Measurements from ENCODE around the gene TRIM27. TPM values are rescaled to one million over a fixed set of nuclear protein-coding genes. Genes with fewer than 3 reads are reported as not detected.
A peak's percentile ranks its signal among the peaks of the same experiment; 100 is the strongest.

Gene TRIM27
- total RNA-seq, 2 donors from 2014 or later: 56.3 to 69.2 TPM

DNA sequence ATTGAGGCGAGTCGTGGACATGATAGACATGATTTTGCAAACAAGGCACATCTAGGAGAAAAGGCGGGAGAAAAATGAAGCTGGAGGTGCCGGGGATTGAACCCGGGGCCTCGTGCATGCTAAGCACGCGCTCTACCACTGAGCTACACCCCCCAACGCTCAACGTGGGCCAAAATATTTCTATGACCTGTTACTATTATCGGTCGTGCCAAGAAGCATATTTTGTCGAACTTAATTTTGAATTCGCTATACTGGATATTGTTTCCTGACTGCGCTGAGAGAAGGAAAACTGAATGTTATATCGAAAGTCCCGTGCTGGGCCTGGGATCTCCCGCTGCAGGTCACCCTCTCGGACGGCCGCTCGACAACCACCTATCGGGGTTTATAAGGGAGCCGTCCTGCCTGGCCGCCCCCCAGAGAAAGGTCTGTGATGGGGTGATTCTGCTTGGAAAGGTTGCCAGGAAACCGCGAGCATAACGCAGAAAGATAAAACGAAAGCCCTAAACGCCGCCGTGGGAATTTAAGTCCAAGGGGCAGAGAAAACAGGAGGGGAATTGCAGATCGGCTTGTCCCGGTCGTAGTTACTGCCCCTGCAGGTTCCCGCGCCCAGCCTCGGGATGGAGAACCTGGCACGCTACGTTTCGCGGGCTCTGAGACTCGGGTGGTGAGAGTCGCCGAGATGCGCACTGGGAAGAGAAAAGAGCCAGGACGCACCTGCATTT is 60.0 kb downstream of the TRIM27 start:
- peak overlapping the region in 1 of 2 donors; percentile 78 for H3K4me3 ChIP-seq
- intact Hi-C loops (cut with DNase I): no loop called here
- H3K9me3 ChIP-seq: no peaks in the 10 kb centered on the region
- WGBS, 2 donors: 0 to 1% methylated on average over 47 of the region's 47 CpGs
- peak overlapping the region; percentile 22 to 71 (median 55) for H3K27ac ChIP-seq
- DNase-seq: peak; percentile 76 to 85 (median 84)
- H3K27me3 ChIP-seq: no peaks in the 10 kb centered on the region
- ATAC-seq: peak; percentile 79
- TF ChIP-seq POLR2A (IDR thresholded peaks at IDR 0.05): no peak
- TF ChIP-seq, protein P1, sequence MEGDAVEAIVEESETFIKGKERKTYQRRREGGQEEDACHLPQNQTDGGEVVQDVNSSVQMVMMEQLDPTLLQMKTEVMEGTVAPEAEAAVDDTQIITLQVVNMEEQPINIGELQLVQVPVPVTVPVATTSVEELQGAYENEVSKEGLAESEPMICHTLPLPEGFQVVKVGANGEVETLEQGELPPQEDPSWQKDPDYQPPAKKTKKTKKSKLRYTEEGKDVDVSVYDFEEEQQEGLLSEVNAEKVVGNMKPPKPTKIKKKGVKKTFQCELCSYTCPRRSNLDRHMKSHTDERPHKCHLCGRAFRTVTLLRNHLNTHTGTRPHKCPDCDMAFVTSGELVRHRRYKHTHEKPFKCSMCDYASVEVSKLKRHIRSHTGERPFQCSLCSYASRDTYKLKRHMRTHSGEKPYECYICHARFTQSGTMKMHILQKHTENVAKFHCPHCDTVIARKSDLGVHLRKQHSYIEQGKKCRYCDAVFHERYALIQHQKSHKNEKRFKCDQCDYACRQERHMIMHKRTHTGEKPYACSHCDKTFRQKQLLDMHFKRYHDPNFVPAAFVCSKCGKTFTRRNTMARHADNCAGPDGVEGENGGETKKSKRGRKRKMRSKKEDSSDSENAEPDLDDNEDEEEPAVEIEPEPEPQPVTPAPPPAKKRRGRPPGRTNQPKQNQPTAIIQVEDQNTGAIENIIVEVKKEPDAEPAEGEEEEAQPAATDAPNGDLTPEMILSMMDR (IDR thresholded peaks at IDR 0.05): peak in 1 of 7 experiments; percentile 14
- peaks cover 14% of the 10 kb centered on the region for H3K4me1 ChIP-seq
- H3K36me3 ChIP-seq (replicated peaks in 1 of 2; ENCODE audit: insufficient read depth in 1 of 2, low read depth in 2 of 2): no peaks in the 10 kb centered on the region

DNA sequence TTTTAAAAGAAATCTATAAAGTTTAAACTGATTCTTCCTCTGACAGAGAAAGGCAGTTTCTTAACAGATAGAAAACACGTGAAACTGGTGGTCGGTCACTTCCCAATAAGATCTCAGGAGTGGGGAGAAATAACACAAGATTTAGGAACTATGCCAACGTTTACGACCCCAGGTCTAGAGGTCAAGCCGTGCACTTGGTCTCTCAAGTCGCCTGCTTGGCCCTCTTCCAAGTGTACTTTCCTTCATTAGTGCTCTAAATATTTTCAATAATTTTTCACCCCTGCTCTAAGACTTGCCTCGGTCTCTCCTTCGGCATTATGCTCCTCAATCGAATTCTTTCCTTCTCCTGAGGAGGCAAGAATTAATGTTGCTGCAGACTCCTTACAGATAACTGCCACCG is 61.7 kb downstream of the TRIM27 start:
- no peak for ATAC-seq
- WGBS, 2 donors: 72 to 74% methylated on average over 10 of the region's 10 CpGs
- no peaks in the 10 kb centered on the region for H3K27me3 ChIP-seq

DNA sequence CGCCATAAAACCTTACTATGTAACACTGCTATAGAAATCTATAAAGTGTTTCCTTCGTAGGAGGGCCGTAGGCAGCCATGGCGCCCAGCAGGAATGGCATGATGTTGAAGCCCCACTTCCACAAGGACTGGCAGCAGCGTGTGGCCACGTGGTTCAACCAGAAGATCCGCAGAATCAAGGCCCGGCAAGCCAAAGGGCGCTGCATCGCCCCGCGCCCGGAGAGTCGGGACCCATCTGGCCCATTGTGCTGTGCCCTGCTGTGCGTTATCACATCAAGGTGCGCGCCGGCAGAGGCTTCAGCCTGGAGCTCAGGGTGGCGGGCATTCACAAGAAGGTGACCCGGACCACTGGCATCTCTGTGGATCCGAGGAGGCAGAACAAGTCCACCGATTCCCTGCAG is 62.4 kb downstream of the TRIM27 start:
- no peaks in the 10 kb centered on the region for H3K36me3 ChIP-seq (replicated peaks in 1 of 2; ENCODE audit: insufficient read depth in 1 of 2, low read depth in 2 of 2)
- intact Hi-C loops (cut with DNase I): no loop called here
- H3K9me3 ChIP-seq: no peaks in the 10 kb centered on the region
- no peak overlapping the region for H3K4me3 ChIP-seq
- TF ChIP-seq, protein P1 (IDR thresholded peaks at IDR 0.05): no peak
- TF ChIP-seq POLR2A (IDR thresholded peaks at IDR 0.05): no peak
- WGBS, 2 donors: 79 to 92% methylated on average over 13 to 22 of the region's 22 CpGs
- H3K27ac ChIP-seq: no peak overlapping the region
- H3K27me3 ChIP-seq: no peaks in the 10 kb centered on the region
- DNase-seq (no peak), ATAC-seq (no peak)
- H3K4me1 ChIP-seq: peaks cover 7% of the 10 kb centered on the region

More for the DNA sequence above, 61.7 kb downstream of the TRIM27 start:
- peaks cover 12% of the 10 kb centered on the region for H3K4me1 ChIP-seq
- intact Hi-C loops (cut with DNase I): no loop called here
- TF ChIP-seq, protein P1 (IDR thresholded peaks at IDR 0.05): no peak
- no peak for TF ChIP-seq POLR2A (IDR thresholded peaks at IDR 0.05)
- H3K27ac ChIP-seq: no peak overlapping the region
- no peaks in the 10 kb centered on the region for H3K36me3 ChIP-seq (replicated peaks in 1 of 2; ENCODE audit: insufficient read depth in 1 of 2, low read depth in 2 of 2)
- H3K9me3 ChIP-seq: no peaks in the 10 kb centered on the region
- DNase-seq: no peak
- no peak overlapping the region for H3K4me3 ChIP-seq

DNA sequence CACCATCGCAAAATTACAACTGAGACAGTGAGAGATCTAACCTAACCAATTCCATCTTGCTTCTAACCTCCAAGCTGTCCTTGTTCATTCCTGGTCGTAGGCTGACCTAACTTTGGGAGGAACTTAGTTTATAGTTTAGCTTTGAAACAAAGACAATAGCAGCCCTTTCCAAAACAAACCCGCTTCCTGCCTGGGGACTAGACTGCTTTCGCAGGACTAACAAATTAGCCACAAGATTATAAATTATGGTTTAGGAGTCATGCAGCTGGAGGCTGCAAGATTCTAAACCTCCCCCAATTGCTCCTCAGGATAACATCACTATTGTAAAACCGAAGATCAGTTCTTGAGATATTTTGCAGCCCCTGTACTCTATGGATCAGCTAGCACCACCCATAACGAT is 63.2 kb downstream of the TRIM27 start:
- H3K9me3 ChIP-seq: no peaks in the 10 kb centered on the region
- no peaks in the 10 kb centered on the region for H3K27me3 ChIP-seq
- intact Hi-C loops (cut with DNase I): no loop called here
- TF ChIP-seq, protein P1 (IDR thresholded peaks at IDR 0.05): no peak
- TF ChIP-seq POLR2A (IDR thresholded peaks at IDR 0.05): no peak
- H3K4me1 ChIP-seq: peaks cover 7% of the 10 kb centered on the region
- no peak overlapping the region for H3K4me3 ChIP-seq
- H3K27ac ChIP-seq: no peak overlapping the region
- 44 to 59% methylated on average over 6 of the region's 6 CpGs for WGBS, 2 donors
- no peaks in the 10 kb centered on the region for H3K36me3 ChIP-seq (replicated peaks in 1 of 2; ENCODE audit: insufficient read depth in 1 of 2, low read depth in 2 of 2)
- ATAC-seq (no peak), DNase-seq (no peak)

DNA sequence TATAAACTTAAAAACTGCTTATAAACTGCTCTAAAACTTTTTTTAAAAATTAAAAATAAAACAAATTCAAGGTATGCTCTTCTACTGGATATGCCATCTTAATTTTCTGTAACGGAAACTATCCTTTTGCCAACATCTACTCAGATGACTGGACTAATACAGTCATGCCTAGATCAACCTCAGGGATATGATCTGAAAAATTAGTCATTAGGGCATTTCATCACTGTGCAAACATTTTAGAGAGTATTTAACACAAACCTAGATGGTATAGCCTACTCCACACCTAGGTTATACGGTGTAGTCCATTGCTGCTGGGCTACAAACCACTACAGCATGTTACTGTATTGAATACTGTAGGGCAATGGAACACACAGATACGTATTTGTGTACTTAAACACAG is 64.8 kb downstream of the TRIM27 start:
- ATAC-seq: no peak
- H3K27me3 ChIP-seq: no peaks in the 10 kb centered on the region
- no peaks in the 10 kb centered on the region for H3K4me1 ChIP-seq
- DNase-seq: no peak
- H3K9me3 ChIP-seq: no peaks in the 10 kb centered on the region
- TF ChIP-seq, protein P1 (IDR thresholded peaks at IDR 0.05): no peak
- no peak for TF ChIP-seq POLR2A (IDR thresholded peaks at IDR 0.05)
- no peak overlapping the region for H3K4me3 ChIP-seq
- H3K27ac ChIP-seq: no peak overlapping the region
- WGBS, 2 donors: 56 to 62% methylated on average over 3 of the region's 3 CpGs
- intact Hi-C loops (cut with DNase I): no loop called here
- H3K36me3 ChIP-seq (replicated peaks in 1 of 2; ENCODE audit: insufficient read depth in 1 of 2, low read depth in 2 of 2): no peaks in the 10 kb centered on the region
